ENCODE measurements around the gene NR2C2.

DNA sequence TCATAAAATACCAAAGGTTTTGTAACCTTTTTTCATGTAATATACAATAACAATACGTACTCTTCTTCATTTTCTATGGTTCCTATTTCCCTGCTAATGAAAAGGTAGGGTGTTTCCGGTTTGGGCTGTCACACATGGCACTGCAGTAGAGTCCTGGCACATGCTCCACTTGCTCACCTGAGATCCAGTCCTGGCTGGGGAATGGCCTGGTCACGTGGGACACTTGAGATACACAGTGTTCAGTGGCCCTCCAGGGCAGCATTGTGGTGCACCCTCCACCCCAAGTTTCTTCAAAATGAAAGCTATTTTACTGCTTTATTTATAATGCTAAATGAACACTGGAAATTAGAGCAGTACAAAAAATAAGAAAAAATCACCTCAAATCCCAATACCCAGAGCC is 94.6 kb downstream of the NR2C2 start:
- TF ChIP-seq POLR2A (IDR thresholded peaks at IDR 0.05; ENCODE audit: low read depth): no peak
- TF ChIP-seq EP300 (IDR thresholded peaks at IDR 0.05): no peak

Measured in esophagus muscularis mucosa (tissue), 2 donors.